GM12873 (cell line): Measurements from ENCODE around the gene GATA1.

ENCODE experiments used
- TF ChIP-seq, protein P1 (sequence below): IDR thresholded peaks from 2 replicates; pipeline ENCODE4 v1.5.1; 2012; ENCODE audit warnings: low read depth, mild to moderate bottlenecking, moderate library complexity, low read length, control low read depth; ENCODE audit not compliant: insufficient read depth; ENCODE audit errors: missing control alignments

Gene GATA1

DNA sequence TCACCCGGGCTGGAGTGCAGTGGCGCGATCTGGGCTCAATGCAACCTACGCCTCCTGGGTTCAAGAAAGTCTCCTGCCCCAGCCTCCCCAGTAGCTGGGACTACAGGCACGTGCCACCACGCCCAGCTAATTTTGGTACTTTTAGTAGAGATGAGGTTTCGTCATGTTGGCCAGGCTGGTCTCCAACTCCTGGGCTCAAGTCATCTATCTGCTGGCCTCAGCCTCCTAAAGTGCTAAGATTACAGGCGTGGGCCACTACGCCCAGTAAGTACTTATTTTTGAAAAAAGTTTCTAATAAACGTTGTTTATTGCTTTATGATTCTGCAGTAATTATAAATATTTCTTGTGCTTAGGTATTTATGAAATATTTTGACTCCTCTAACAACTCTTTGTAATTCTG, 53.3 kb downstream of the GATA1 start:
- TF ChIP-seq, protein P1, sequence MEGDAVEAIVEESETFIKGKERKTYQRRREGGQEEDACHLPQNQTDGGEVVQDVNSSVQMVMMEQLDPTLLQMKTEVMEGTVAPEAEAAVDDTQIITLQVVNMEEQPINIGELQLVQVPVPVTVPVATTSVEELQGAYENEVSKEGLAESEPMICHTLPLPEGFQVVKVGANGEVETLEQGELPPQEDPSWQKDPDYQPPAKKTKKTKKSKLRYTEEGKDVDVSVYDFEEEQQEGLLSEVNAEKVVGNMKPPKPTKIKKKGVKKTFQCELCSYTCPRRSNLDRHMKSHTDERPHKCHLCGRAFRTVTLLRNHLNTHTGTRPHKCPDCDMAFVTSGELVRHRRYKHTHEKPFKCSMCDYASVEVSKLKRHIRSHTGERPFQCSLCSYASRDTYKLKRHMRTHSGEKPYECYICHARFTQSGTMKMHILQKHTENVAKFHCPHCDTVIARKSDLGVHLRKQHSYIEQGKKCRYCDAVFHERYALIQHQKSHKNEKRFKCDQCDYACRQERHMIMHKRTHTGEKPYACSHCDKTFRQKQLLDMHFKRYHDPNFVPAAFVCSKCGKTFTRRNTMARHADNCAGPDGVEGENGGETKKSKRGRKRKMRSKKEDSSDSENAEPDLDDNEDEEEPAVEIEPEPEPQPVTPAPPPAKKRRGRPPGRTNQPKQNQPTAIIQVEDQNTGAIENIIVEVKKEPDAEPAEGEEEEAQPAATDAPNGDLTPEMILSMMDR: no peak
